Measurements from ENCODE around the gene C3orf33. TPM values are rescaled to one million over a fixed set of nuclear protein-coding genes. Genes with fewer than 3 reads are reported as not detected.

The C3orf33 gene
- total and polyA plus RNA-seq, 9 of the 15 experiments (the other 6 are each of a cell fraction or from before 2014, with no cell fraction given): 4.1 to 10.2 (median 6.0) TPM

DNA sequence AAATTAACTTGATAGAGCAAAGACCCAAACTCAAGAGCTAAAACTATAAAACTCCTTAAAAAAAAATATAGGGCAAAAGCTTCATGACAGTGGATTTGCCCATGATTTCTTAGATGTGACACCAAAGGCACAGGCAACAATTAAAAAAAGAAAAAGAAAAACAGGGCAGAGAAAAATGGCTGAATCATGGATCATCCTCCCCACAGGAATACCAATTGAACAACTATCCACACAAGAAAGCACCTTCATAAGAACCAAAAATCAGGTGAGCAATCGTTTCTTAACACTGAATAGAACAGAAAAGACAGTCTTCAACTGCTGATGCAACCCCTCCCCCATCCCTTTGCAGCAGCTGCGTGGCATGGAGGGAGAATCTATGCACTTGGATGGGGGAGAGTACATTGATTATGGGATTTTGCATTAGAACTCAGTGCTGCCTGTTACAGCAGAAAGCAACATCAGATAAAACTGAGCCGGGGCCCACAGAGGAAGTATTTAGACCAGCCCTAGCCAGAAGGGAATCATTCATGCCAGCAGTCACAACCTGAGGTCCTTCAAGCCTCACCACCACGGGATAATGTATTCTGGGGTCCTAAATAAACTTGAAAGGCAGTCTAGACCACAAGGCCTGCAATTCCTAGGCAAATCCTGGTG is 15.7 kb downstream of the C3orf33 start (continued):
- TF ChIP-seq, protein P1, sequence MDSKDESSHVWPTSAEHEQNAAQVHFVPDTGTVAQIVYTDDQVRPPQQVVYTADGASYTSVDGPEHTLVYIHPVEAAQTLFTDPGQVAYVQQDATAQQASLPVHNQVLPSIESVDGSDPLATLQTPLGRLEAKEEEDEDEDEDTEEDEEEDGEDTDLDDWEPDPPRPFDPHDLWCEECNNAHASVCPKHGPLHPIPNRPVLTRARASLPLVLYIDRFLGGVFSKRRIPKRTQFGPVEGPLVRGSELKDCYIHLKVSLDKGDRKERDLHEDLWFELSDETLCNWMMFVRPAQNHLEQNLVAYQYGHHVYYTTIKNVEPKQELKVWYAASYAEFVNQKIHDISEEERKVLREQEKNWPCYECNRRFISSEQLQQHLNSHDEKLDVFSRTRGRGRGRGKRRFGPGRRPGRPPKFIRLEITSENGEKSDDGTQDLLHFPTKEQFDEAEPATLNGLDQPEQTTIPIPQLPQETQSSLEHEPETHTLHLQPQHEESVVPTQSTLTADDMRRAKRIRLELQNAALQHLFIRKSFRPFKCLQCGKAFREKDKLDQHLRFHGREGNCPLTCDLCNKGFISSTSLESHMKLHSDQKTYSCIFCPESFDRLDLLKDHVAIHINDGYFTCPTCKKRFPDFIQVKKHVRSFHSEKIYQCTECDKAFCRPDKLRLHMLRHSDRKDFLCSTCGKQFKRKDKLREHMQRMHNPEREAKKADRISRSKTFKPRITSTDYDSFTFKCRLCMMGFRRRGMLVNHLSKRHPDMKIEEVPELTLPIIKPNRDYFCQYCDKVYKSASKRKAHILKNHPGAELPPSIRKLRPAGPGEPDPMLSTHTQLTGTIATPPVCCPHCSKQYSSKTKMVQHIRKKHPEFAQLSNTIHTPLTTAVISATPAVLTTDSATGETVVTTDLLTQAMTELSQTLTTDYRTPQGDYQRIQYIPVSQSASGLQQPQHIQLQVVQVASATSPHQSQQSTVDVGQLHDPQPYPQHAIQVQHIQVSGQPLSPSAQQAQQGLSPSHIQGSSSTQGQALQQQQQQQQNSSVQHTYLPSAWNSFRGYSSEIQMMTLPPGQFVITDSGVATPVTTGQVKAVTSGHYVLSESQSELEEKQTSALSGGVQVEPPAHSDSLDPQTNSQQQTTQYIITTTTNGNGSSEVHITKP (IDR thresholded peaks at IDR 0.05; ENCODE audit: partially characterized antibody): peak; percentile 70
- TF ChIP-seq ZNF24 (IDR thresholded peaks at IDR 0.05) (no peak), NFATC3 (IDR thresholded peaks at IDR 0.05) (no peak), TAF7 (tag; IDR thresholded peaks at IDR 0.05) (no peak), KAT7 (CRISPR knock-in tag; IDR thresholded peaks at IDR 0.05; ENCODE audit: borderline replicate concordance) (no peak), PURB (CRISPR knock-in tag; IDR thresholded peaks at IDR 0.05; ENCODE audit: low read depth) (no peak), TCF7 (IDR thresholded peaks at IDR 0.05; ENCODE audit: borderline replicate concordance) (no peak), ZNF431 (CRISPR knock-in tag; IDR thresholded peaks at IDR 0.05) (no peak)
- TF ChIP-seq, protein P2, sequence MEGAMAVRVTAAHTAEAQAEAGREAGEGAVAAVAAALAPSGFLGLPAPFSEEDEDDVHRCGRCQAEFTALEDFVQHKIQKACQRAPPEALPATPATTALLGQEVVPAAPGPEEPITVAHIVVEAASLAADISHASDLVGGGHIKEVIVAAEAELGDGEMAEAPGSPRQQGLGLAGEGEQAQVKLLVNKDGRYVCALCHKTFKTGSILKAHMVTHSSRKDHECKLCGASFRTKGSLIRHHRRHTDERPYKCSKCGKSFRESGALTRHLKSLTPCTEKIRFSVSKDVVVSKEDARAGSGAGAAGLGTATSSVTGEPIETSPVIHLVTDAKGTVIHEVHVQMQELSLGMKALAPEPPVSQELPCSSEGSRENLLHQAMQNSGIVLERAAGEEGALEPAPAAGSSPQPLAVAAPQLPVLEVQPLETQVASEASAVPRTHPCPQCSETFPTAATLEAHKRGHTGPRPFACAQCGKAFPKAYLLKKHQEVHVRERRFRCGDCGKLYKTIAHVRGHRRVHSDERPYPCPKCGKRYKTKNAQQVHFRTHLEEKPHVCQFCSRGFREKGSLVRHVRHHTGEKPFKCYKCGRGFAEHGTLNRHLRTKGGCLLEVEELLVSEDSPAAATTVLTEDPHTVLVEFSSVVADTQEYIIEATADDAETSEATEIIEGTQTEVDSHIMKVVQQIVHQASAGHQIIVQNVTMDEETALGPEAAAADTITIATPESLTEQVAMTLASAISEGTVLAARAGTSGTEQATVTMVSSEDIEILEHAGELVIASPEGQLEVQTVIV (CRISPR knock-in tag; IDR thresholded peaks at IDR 0.05; ENCODE audit: borderline replicate concordance): no peak
- TF ChIP-seq, protein P3, sequence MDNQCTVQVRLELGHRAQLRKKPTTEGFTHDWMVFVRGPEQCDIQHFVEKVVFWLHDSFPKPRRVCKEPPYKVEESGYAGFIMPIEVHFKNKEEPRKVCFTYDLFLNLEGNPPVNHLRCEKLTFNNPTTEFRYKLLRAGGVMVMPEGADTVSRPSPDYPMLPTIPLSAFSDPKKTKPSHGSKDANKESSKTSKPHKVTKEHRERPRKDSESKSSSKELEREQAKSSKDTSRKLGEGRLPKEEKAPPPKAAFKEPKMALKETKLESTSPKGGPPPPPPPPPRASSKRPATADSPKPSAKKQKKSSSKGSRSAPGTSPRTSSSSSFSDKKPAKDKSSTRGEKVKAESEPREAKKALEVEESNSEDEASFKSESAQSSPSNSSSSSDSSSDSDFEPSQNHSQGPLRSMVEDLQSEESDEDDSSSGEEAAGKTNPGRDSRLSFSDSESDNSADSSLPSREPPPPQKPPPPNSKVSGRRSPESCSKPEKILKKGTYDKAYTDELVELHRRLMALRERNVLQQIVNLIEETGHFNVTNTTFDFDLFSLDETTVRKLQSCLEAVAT (IDR thresholded peaks at IDR 0.05): peak in 1 of 2 experiments; percentile 81; a peak in 2 of 4 replicates
